GM19328 (cell line): Measurements from ENCODE around the gene IDNK.

Source experiments
- ATAC-seq: cut with Tn5 transposase; IDR thresholded peaks from one replicate; pipeline ENCODE4 v1.9.1; 2021; ENCODE audit warnings: mild to moderate bottlenecking, moderate library complexity; ENCODE audit not compliant: unreplicated experiment

The IDNK gene

GRCh38 chr9:83688921-83689320 lies 66.0 kb downstream of the IDNK start:
- ATAC-seq = no peak

DNA sequence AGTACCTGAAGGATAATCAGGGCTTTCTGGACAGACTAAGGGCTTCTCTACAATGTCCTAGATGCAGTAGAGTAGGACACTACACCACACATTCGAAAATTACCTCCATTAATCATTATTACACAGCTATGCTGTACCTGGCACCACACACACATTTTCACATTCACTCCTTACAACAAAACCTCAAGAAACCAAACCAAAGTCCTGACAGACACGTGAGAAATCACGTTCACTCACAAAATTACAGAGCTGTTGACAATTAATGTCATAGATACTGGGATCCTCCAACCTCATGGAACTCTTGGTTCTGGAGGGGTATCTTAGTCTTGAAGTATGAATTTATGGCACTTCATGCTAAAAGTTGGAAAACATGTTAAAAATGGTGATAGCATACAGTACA lies 68.5 kb downstream of the IDNK start:
- ATAC-seq = no peak
